ENCODE measurements around the gene IL1RAPL1.

GRCh38 chrX:29869837-29870236 is 1282.6 kb downstream of the IL1RAPL1 start:
- TF ChIP-seq CTCF (IDR thresholded peaks at IDR 0.05; ENCODE audit: insufficient read depth, low read depth, low read length) (no peak), EZH2 (IDR thresholded peaks at IDR 0.05; ENCODE audit: insufficient read depth, low read length) (no peak)
